HUES6 (cell line): Measurements from ENCODE around the gene DIP2A.

Experiments used
- H3K27ac ChIP-seq: 2 replicates; pipeline ENCODE4 v1.7.0; 2013; ENCODE audit warnings: low read depth, mild to moderate bottlenecking, low read length, inconsistent platforms
- H3K27me3 ChIP-seq: 2 replicates; pipeline ENCODE4 v1.6.1; 2013; ENCODE audit warnings: low read length; ENCODE audit not compliant: control insufficient read depth, insufficient read depth
- H3K36me3 ChIP-seq: 2 replicates; pipeline ENCODE4 v1.6.1; 2013; ENCODE audit warnings: low read length; ENCODE audit not compliant: control insufficient read depth, insufficient read depth
- H3K4me1 ChIP-seq: 2 replicates; pipeline ENCODE4 v1.6.1; 2013; ENCODE audit warnings: low read length; ENCODE audit not compliant: control insufficient read depth, insufficient read depth
- H3K4me3 ChIP-seq: 2 replicates; pipeline ENCODE4 v1.5.1; 2013; ENCODE audit warnings: low read depth, low read length
- H3K9ac ChIP-seq: one replicate; pipeline ENCODE4 v1.6.1; 2013; ENCODE audit warnings: mild to moderate bottlenecking, low read length
- H3K9me3 ChIP-seq: 2 replicates; pipeline ENCODE4 v1.6.1; 2013; ENCODE audit warnings: low read depth, low read length; ENCODE audit not compliant: control insufficient read depth, insufficient read depth

The DIP2A gene

GRCh38 chr21:46537026-46537425 is 78.3 kb downstream of the DIP2A start:
- Histone ChIP-seq H3K9me3 (no peaks in the 10 kb centered on the region), H3K27me3 (no peaks in the 10 kb centered on the region), H3K4me1 (no peaks in the 10 kb centered on the region), H3K4me3 (no peak overlapping the region), H3K36me3 (peaks cover 75% of the 10 kb centered on the region), H3K27ac (no peak overlapping the region), H3K9ac (no peak overlapping the region)

GRCh38 chr21:46538262-46538661 is 79.6 kb downstream of the DIP2A start:
- Histone ChIP-seq H3K36me3 (peaks cover 86% of the 10 kb centered on the region), H3K4me1 (no peaks in the 10 kb centered on the region), H3K9ac (no peak overlapping the region), H3K27ac (no peak overlapping the region), H3K27me3 (no peaks in the 10 kb centered on the region), H3K9me3 (no peaks in the 10 kb centered on the region), H3K4me3 (no peak overlapping the region)

DNA sequence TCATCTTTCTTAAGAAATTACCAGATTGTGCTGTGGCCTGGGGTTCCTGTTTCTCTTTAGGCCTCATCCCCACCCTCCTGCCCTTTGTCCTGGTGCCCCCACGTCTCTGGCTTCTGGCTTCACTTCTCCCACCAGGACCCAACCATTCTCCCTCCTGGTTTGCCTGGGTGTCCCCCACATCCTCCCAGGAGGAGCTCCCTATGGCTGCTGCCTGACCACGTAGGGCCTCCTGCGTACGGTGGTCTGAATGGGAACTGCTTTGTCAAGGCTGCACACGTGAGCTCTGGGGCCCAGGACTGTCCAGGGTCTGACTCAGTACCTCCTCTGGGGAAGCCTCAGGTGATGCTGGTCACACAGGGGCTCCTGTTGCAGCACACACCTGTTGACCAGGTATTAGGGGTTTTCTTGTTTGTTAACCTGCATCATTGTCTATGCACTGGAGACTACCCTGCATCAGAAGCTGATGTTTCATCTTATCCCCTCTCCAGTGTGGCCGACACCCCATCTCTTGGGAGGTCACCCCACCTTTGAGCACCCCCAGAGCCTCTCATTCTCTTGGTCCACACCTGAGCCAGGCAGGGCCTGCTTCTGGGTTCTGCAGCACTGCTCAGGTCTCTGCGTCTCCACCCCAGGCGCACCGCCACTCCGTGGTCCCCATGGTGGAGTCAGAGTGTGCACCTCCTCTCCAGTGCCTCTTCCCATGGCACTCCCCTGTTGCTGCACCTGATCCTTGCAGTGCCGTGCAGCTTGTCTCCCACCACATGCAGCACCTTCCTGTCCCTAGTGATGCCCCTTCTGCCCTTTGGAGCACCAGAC is 80.4 kb downstream of the DIP2A start:
- H3K4me1 ChIP-seq = no peaks in the 10 kb centered on the region
- H3K27me3 ChIP-seq = no peaks in the 10 kb centered on the region
- no peak overlapping the region for H3K4me3 ChIP-seq
- no peak overlapping the region for H3K9ac ChIP-seq
- peaks cover 86% of the 10 kb centered on the region for H3K36me3 ChIP-seq
- H3K27ac ChIP-seq = no peak overlapping the region
- no peaks in the 10 kb centered on the region for H3K9me3 ChIP-seq

DNA sequence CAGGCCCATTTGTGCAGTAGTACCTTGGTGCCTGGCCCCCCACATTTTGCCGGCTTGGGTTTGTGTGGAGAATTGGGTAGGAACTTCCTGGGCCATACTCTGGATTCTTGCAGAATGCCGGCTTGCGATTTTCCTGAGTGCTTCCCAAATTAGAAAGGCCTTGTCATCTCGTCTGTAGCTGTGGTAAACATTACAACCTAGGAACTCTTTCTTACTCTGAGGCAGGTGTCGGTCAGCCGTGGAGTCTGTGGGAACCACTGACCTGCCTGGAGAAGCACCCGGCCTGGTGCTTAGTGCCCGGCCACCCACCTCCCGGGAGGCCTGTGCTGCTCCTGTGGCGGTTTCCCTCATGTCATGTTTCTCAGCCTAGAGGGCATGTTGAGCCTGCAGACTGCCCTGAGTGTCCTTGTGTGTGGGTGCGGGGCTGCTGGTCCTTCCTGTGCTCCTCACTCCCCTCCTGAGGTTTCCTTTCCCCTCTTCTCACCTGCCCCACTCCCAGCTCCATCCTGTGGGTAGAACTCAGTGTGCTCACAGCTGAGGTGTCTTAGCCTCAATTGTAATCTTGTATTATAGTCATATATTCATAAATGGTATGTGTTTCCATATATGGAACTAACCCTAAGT is 81.5 kb downstream of the DIP2A start:
- Histone ChIP-seq H3K27me3 (no peaks in the 10 kb centered on the region), H3K4me1 (no peaks in the 10 kb centered on the region), H3K9me3 (no peaks in the 10 kb centered on the region), H3K4me3 (no peak overlapping the region), H3K9ac (no peak overlapping the region), H3K27ac (no peak overlapping the region), H3K36me3 (peaks cover 87% of the 10 kb centered on the region)

- no peak overlapping the region for H3K4me3 ChIP-seq
- peaks cover 90% of the 10 kb centered on the region for H3K36me3 ChIP-seq
- H3K4me1 ChIP-seq = no peaks in the 10 kb centered on the region
- H3K27ac ChIP-seq = no peak overlapping the region
- no peaks in the 10 kb centered on the region for H3K9me3 ChIP-seq
- no peak overlapping the region for H3K9ac ChIP-seq
- H3K27me3 ChIP-seq = no peaks in the 10 kb centered on the region
These were observed 84.0 kb downstream of the DIP2A start for GRCh38 chr21:46542588-46543124.

DNA sequence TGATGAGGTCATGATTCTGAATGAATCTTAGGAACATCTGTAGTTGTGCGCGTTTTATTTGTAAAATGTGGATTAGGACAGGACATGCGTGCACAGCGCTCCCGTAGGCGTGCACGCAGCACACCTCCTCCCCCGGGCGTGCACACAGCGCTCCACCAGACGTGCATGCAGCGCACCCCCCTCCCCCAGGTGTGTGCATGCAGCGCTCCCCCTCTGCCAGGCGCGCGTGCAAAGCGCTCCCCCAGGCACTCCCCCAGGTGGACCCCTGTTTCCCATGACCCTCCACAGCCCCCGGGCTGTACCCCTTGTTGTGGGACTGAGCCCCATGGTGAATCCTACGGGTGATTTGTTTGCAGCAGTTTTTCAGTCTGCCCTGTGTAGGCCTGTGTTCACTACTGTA is 84.6 kb downstream of the DIP2A start:
- H3K27me3 ChIP-seq = no peaks in the 10 kb centered on the region
- no peaks in the 10 kb centered on the region for H3K4me1 ChIP-seq
- peaks cover 89% of the 10 kb centered on the region for H3K36me3 ChIP-seq
- H3K9me3 ChIP-seq = no peaks in the 10 kb centered on the region
- no peak overlapping the region for H3K4me3 ChIP-seq
- no peak overlapping the region for H3K9ac ChIP-seq
- no peak overlapping the region for H3K27ac ChIP-seq

GRCh38 chr21:46544003-46544402 is 85.3 kb downstream of the DIP2A start:
- Histone ChIP-seq H3K4me3 (no peak overlapping the region), H3K27ac (no peak overlapping the region), H3K9ac (no peak overlapping the region), H3K36me3 (peaks cover 88% of the 10 kb centered on the region), H3K4me1 (no peaks in the 10 kb centered on the region), H3K27me3 (no peaks in the 10 kb centered on the region), H3K9me3 (no peaks in the 10 kb centered on the region)

DNA sequence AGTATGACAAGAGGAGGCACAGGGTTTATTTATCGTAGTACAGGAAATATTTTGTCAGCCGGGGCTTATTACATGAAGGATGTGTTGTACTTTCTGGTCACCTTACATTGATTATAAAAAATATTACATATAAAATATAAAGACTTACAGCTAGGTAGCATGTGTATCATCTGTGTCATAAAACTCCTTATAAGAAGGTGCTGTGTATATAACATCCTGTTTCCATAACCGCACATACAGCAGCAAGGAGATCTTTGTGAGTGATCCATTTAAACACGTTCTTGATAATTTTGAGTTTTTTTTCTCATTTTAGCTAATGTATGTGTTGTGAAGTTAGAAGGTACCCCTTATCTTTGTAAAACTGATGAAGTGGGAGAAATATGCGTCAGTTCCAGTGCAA is 86.1 kb downstream of the DIP2A start:
- Histone ChIP-seq H3K9me3 (no peaks in the 10 kb centered on the region), H3K27ac (no peak overlapping the region), H3K4me1 (no peaks in the 10 kb centered on the region), H3K27me3 (no peaks in the 10 kb centered on the region), H3K9ac (no peak overlapping the region), H3K36me3 (peaks cover 85% of the 10 kb centered on the region), H3K4me3 (no peak overlapping the region)

GRCh38 chr21:46545363-46545762 is 86.7 kb downstream of the DIP2A start:
- H3K36me3 ChIP-seq = peaks cover 84% of the 10 kb centered on the region

GRCh38 chr21:46545911-46546310 is 87.2 kb downstream of the DIP2A start:
- peaks cover 88% of the 10 kb centered on the region for H3K36me3 ChIP-seq
- H3K4me1 ChIP-seq = no peaks in the 10 kb centered on the region
- no peak overlapping the region for H3K27ac ChIP-seq
- no peaks in the 10 kb centered on the region for H3K27me3 ChIP-seq
- H3K9me3 ChIP-seq = no peaks in the 10 kb centered on the region
- no peak overlapping the region for H3K4me3 ChIP-seq
- no peak overlapping the region for H3K9ac ChIP-seq

More at GRCh38 chr21:46545363-46545762, 86.7 kb downstream of the DIP2A start:
- Histone ChIP-seq H3K27ac (no peak overlapping the region), H3K9me3 (no peaks in the 10 kb centered on the region), H3K9ac (no peak overlapping the region), H3K4me1 (no peaks in the 10 kb centered on the region), H3K27me3 (no peaks in the 10 kb centered on the region), H3K4me3 (no peak overlapping the region)

DNA sequence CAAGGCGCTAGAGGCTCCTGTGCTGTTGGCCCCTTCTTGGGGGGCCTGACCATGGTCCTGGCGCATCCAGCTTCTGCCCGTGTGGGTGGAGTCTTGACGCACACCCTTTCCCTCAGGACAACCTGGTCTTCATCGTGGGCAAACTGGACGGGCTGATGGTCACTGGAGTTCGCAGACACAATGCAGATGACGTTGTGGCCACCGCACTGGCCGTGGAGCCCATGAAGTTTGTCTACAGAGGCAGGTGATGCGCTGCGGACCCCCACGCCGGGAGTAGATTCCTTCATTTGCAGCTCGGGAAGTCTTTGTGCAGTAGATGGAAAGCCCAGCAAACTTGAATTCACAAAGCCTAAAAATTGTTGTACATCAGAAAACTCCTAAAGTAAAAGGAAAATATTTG is 88.1 kb downstream of the DIP2A start:
- no peak overlapping the region for H3K9ac ChIP-seq
- H3K9me3 ChIP-seq = no peaks in the 10 kb centered on the region
- no peak overlapping the region for H3K4me3 ChIP-seq
- peaks cover 84% of the 10 kb centered on the region for H3K36me3 ChIP-seq
- H3K4me1 ChIP-seq = no peaks in the 10 kb centered on the region
- H3K27ac ChIP-seq = no peak overlapping the region
- H3K27me3 ChIP-seq = no peaks in the 10 kb centered on the region
